HG02798 (cell line): ENCODE measurements around the gene MOCS1.

Experiments used
- ATAC-seq: cut with Tn5 transposase; IDR thresholded peaks from one replicate; pipeline ENCODE4 v1.9.1; 2021; ENCODE audit warnings: mild to moderate bottlenecking; ENCODE audit not compliant: unreplicated experiment, poor library complexity

The MOCS1 gene

DNA sequence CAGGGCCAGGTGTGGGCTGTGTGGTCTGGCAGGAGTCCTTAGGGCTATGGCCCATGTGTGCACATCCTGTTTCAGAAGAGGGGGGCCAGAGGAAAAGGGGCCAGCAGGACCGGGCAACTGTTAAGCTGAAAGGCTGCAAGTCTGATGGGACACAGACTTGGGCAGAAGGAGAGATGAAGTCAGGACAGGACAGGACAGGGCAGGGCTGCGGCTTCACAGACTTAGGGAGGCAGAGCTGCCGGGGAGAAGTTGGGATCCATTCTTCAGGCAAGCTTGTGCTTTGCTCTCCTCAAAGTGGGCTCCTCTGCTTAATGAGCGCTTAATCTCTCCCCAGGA lies 28.7 kb downstream of the MOCS1 start:
- no peak for ATAC-seq

DNA sequence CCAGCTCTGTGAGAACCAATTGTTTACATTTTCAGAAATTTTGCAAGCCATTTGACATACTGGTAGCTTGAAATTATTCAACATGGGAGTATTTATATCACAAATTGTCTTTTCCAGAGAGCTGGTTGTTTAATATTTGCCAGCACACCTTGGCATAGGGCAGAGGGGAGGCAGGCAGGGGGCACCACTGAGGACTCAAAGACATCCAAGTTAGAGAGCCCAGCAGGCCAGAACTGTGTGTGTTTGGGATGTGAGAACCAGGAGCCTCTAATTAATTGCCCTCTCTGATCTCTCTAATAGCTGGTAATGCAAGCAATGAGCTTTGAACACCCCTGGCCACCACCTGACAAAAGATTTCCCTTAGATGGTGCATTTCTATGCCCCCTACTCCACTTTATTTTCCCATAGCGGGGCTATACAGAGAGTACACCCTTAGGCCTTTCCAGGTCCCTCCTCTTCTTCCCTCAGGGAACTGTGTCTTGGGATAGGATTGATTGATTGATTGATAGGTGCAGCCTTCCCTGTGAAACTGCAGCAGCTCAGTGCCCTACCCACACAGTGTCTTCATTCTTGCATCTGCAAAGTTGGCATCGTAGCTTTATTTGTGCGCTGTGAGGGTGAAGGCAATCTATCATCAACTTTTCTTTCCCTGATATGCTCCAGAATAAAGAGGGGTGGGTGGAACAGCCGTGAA lies 29.2 kb downstream of the MOCS1 start:
- no peak for ATAC-seq

DNA sequence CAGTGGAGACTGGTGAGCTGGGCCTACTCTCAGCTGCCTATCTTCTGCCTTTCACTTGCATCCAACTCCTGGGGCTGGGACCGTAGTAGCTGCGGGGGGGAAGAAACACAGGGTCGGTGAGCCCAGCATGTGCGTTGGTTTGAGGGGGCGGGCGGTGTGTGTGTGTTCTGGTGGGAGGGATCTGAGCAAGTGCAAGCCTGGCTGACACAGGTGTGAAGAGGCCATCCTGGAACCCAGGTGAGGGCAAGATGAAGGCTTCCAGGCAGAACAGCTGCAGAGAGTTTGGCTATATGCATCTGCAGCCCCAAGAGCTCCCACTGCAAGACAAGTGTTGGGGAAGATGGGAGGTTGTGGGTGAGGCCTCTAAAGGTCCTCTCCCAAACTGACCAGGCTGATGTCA lies 30.6 kb downstream of the MOCS1 start:
- ATAC-seq: no peak

GRCh38 chr6:39902786-39903465 lies 31.3 kb downstream of the MOCS1 start:
- ATAC-seq: no peak

DNA sequence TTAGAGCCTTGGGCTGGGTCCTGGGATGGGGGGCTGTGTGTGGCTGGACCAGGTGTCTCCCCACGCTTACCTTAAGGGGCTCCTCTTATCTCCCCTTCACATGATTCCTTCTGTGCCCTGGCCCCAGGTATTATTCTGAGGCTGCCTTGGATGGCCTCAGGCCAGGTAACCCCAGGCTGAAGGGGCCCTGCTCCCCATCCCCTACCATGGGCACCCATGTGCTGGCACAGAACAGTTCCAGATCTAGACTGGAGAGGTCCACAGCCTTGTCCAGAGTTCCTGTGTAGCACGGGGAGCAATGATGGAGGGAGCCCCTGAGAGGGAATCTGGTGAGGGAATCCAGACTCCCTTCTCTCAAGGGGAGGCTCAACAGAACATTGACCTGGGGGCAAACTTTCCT lies 32.1 kb downstream of the MOCS1 start:
- no peak for ATAC-seq

- no peak for ATAC-seq
Observed at GRCh38 chr6:39901670-39902069, 32.6 kb downstream of the MOCS1 start.

GRCh38 chr6:39901116-39901655 lies 33.1 kb downstream of the MOCS1 start:
- ATAC-seq: no peak

DNA sequence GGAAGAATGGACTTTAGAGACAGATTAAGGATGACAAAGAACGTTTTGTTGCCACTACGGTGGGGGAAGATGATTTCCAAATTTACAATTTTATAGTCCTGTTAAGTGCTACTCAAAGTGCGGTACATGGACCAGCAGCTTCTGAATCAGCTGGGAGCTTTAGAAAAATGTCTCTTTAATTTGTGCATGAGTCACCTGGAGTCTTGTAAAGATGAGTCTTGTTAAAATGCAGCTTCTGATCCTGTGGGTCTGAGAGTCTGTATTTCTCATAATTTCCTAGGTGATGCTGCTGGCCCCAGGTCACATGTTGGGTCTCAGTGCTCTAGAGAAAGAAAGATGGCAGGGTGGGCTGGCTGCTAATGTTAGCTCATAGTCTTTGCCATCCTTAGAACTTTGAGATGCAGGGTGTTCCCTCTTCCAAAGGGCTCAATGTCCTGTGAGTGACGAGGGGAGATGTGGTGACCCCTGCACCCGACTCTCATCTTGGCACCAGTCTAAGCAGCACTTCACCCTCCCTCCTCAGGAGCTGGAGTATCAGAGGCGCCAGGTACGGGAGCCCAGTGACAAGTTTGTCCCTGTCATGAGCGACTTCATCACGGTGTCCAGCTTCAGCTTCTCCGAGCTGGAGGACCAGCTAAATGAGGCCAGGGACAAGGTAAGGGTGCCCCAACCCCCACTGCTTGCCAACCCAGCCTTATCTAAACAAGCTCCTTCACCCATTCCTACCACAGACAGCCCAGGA lies 34.5 kb downstream of the MOCS1 start:
- ATAC-seq: no peak

GRCh38 chr6:39898625-39899024 lies 35.6 kb downstream of the MOCS1 start:
- no peak for ATAC-seq

- no peak for ATAC-seq
Observed at GRCh38 chr6:39897698-39898097, 36.6 kb downstream of the MOCS1 start.

DNA sequence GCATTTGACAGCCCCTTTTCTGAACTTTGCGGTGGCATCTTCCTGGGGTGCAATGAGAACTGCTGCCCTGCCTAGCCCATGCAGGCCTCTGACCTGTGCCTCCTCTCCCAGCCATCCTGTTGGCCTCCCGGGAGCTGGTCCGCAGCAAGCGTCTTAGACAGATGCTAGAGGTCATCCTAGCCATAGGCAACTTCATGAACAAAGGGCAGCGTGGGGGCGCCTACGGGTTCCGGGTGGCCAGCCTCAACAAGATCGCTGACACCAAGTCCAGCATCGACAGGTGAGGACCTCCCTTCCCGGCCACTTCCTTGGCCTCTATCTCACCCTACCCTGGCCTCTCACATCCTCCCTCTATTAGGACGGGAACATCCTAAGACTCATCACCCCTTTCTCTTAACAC lies 37.6 kb downstream of the MOCS1 start:
- no peak for ATAC-seq

DNA sequence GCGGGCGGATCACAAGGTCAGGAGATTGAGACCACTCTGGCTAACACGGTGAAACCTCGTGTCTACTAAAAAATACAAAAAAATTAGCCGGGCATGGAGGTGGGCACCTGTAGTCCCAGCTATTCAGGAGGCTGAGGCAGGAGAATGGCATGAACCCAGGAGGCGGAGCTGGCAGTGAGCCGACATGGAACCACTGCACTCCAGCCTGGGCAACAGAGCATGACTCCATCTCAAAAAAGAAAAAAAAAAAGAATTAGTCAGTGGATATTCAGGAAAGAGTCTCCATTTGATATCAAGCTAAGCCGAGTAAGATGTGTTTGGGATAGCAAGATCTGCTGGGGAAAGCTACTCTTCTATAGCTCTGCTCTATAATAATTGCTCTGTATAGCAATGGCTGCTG lies 41.0 kb downstream of the MOCS1 start:
- ATAC-seq: no peak

- no peak for ATAC-seq
Observed at GRCh38 chr6:39892490-39893129, 41.7 kb downstream of the MOCS1 start.

GRCh38 chr6:39891976-39892375 lies 42.3 kb downstream of the MOCS1 start:
- ATAC-seq: no peak

DNA sequence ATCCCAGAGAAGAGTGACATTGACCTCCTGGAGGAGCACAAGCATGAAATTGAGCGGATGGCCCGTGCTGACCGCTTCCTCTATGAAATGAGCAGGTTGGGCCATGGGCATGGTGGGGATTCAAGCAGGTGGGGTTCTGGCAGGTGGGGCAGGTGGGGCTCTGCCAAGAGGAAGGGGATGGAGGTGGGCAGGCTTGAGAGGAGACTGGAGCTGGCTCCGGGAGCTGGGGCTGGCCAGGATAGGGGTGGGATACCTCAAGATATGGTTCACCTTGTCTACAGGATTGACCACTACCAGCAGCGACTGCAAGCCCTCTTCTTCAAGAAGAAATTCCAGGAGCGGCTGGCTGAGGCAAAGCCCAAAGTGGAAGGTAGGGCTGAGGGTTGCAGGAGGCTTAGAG lies 42.9 kb downstream of the MOCS1 start:
- ATAC-seq: no peak

GRCh38 chr6:39889229-39889628 lies 45.0 kb downstream of the MOCS1 start:
- ATAC-seq: no peak

DNA sequence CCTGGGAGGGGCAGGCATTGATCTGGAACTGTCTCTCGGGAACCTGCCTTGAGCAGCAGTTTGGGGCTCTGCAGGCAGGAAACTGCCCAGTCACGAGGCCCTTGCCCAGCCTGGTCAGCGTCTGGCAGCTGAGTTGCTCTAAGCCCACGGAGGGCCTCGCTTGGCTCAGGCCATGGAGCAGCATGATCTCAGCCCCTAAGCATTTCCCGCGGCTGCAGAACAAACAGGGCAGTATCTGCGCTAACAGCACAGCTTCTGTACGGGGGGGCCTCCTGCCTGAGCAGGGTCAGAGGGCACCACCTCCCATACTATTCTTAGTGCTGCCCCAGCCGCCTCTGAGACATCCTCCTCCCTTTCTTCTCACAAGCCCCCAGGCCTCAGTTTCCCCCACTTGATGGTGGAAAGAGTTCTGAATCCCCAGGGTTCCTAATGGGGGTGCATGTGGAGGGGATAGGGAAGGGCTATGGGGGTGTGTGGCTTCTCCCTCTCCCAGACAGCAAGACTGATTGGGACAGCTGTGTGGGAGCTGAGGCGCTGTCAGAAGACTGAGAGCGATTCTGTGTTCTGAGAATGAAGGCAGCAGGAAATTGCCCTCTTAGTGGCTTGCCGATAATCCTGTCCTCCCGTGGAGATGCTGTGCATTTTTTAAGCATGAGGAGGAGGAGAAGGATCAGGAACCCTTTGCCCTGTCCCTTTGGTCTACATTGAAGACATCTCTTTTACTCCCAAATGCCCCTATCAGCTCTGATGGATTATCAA lies 46.4 kb downstream of the MOCS1 start:
- ATAC-seq: no peak

- ATAC-seq: no peak
Observed at GRCh38 chr6:39886871-39887270, 47.4 kb downstream of the MOCS1 start.

DNA sequence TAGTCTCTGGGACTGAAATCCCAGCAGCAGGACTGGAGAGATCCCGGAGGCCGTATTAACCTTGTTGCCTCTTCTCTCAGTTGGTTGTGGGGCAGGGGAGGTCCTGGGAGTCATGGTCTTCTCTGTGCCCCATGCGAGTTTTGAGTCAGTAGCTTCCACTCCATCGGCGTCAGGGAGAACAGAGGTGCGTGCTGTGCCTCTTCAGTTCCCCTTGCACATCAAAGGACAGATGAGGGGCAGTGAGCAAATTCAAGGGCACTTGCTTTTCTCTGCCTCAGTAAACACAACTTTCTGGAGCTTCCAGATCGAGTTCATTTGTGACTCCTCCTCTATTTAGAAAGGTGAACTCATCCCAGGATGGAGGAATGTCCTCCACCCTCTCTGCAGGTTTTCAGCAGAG lies 48.6 kb downstream of the MOCS1 start:
- ATAC-seq: no peak

DNA sequence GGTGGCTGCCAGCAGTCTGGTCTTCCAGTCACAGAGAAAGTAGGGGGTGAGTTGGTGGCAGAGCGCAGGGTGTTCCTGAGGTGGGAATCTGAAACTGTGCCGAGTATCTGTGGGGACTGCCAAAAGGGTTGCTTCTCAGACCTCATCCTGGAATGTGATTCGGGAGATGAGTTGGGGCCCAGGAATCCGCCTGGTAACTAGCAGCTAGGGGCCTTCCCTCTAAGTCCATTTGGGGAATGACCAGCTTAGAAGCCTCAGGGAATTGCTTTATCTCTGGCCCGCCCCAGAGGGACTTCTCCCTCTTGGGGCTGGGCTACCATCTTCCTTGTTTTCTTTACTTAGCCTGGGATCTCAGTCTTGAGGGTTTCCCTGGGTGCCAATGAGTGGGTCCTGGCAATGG lies 49.6 kb downstream of the MOCS1 start:
- ATAC-seq: no peak
